ENCODE results near the gene CDYL.

GRCh38 chr6:4986999-4987398 lies 210.8 kb downstream of the CDYL start:
- TF ChIP-seq CTCF (conservative IDR thresholded peaks at IDR 0.05) (no peak), EZH2 (IDR thresholded peaks at IDR 0.05; ENCODE audit: low read depth) (no peak)

All from PC-9 (cell line).